H9 (cell line): Measurements from ENCODE around the gene ESRRA. TPM values are rescaled to one million over a fixed set of nuclear protein-coding genes. Genes with fewer than 3 reads are reported as not detected.

Experiments
- DNase-seq: peaks from one replicate; pipeline ENCODE4 v3.0.0-alpha.2; 2017
- H2AFZ ChIP-seq: one replicate; pipeline ENCODE4 v1.6.1; 2013; ENCODE audit warnings: mild to moderate bottlenecking, low read length, control low read depth, moderate library complexity
- H2AK5ac ChIP-seq: 2 replicates; pipeline ENCODE4 v1.6.1; 2013; ENCODE audit warnings: low read length, control low read depth, mixed read lengths; ENCODE audit not compliant: insufficient read length
- H2BK120ac ChIP-seq: one replicate; pipeline ENCODE4 v1.6.1; 2013; ENCODE audit warnings: low read depth, mild to moderate bottlenecking, low read length, control low read depth, inconsistent platforms; ENCODE audit not compliant: poor library complexity, severe bottlenecking
- H2BK12ac ChIP-seq: 2 replicates; pipeline ENCODE4 v1.6.1; 2013; ENCODE audit warnings: low read length, control low read depth, mixed read lengths, low read depth; ENCODE audit not compliant: insufficient read length
- H2BK15ac ChIP-seq: 2 replicates; pipeline ENCODE4 v1.6.1; 2013; ENCODE audit warnings: low read depth, low read length, control low read depth
- H2BK20ac ChIP-seq: one replicate; pipeline ENCODE4 v1.6.1; 2013; ENCODE audit warnings: low read depth, mild to moderate bottlenecking, low read length, control low read depth, inconsistent platforms; ENCODE audit not compliant: poor library complexity, severe bottlenecking
- H2BK5ac ChIP-seq: 2 replicates; pipeline ENCODE4 v1.6.1; 2013; ENCODE audit warnings: low read length, control low read depth, mixed read lengths; ENCODE audit not compliant: insufficient read length
- H3K14ac ChIP-seq: 2 replicates; pipeline ENCODE4 v1.6.1; 2013; ENCODE audit warnings: low read length, control low read depth; ENCODE audit not compliant: insufficient read depth
- H3K18ac ChIP-seq: 2 replicates; pipeline ENCODE4 v1.6.1; 2013; ENCODE audit warnings: low read depth, mild to moderate bottlenecking, mixed read lengths, low read length, control low read depth; ENCODE audit not compliant: insufficient read length
- H3K23ac ChIP-seq: 2 replicates; pipeline ENCODE4 v1.6.1; 2013; ENCODE audit warnings: low read length, control low read depth, mixed read lengths, low read depth; ENCODE audit not compliant: insufficient read length
- H3K23me2 ChIP-seq: 2 replicates; pipeline ENCODE4 v1.6.1; 2013; ENCODE audit warnings: low read depth, mild to moderate bottlenecking, mixed read lengths, low read length, control low read depth; ENCODE audit not compliant: insufficient read length, poor library complexity, severe bottlenecking
- H3K27ac ChIP-seq: 2 replicates; pipeline ENCODE4 v1.5.1; 2013; ENCODE audit warnings: low read length, control low read depth, mixed read lengths, low read depth; ENCODE audit not compliant: insufficient read length
- H3K27me3 ChIP-seq: 2 replicates; pipeline ENCODE4 v1.6.1; 2013; ENCODE audit warnings: low read length, control low read depth, inconsistent platforms; ENCODE audit not compliant: insufficient read depth
- H3K4ac ChIP-seq: 2 replicates; pipeline ENCODE4 v1.6.1; 2013; ENCODE audit warnings: low read depth, mild to moderate bottlenecking, control low read depth, inconsistent platforms, low read length, moderate library complexity
- H3K4me1 ChIP-seq: 2 replicates; pipeline ENCODE4 v1.6.1; 2013; ENCODE audit warnings: low read length, control low read depth, inconsistent platforms; ENCODE audit not compliant: insufficient read depth
- H3K4me2 ChIP-seq: 2 replicates; pipeline ENCODE4 v1.6.1; 2013; ENCODE audit warnings: low read length, control low read depth, mixed read lengths; ENCODE audit not compliant: insufficient read length, insufficient read depth
- H3K56ac ChIP-seq: 2 replicates; pipeline ENCODE4 v1.6.1; 2013; ENCODE audit warnings: low read depth, mild to moderate bottlenecking, mixed read lengths, low read length, control low read depth; ENCODE audit not compliant: insufficient read length
- H3K79me1 ChIP-seq: 2 replicates; pipeline ENCODE4 v1.6.1; 2013; ENCODE audit warnings: low read depth, mild to moderate bottlenecking, moderate library complexity, low read length, control low read depth, inconsistent platforms; ENCODE audit not compliant: insufficient read depth, poor library complexity, severe bottlenecking
- H3K79me2 ChIP-seq: 2 replicates; pipeline ENCODE4 v1.6.1; 2013; ENCODE audit warnings: low read length, control low read depth, inconsistent platforms; ENCODE audit not compliant: insufficient read depth
- H3K9ac ChIP-seq: 2 replicates; pipeline ENCODE4 v1.6.1; 2013; ENCODE audit warnings: low read length, control low read depth, mixed read lengths; ENCODE audit not compliant: insufficient read length; ENCODE audit errors: extremely low read depth
- H3K9me3 ChIP-seq: one replicate; pipeline ENCODE4 v1.6.1; 2013; ENCODE audit warnings: low read depth, low read length, inconsistent platforms; ENCODE audit not compliant: control insufficient read depth
- H3T11ph ChIP-seq: one replicate; pipeline ENCODE4 v1.6.1; 2013; ENCODE audit warnings: mild to moderate bottlenecking, low read length, control low read depth, inconsistent platforms
- H4K20me1 ChIP-seq: one replicate; pipeline ENCODE4 v1.6.1; 2013; ENCODE audit not compliant: control insufficient read depth, insufficient read length, insufficient read depth
- H4K5ac ChIP-seq: 2 replicates; pipeline ENCODE4 v1.6.1; 2013; ENCODE audit warnings: low read depth, mild to moderate bottlenecking, mixed read lengths, low read length, control low read depth; ENCODE audit not compliant: insufficient read length
- H4K8ac ChIP-seq: replicated peaks from 2 replicates; pipeline ENCODE4 v1.6.1; 2013; ENCODE audit warnings: low read length, control low read depth, mixed read lengths, low read depth; ENCODE audit not compliant: insufficient read length
- H4K91ac ChIP-seq: 2 replicates; pipeline ENCODE4 v1.6.1; 2013; ENCODE audit warnings: low read depth, mild to moderate bottlenecking, moderate library complexity, mixed read lengths, low read length, control low read depth; ENCODE audit not compliant: insufficient read length
- H3K27ac Mint-ChIP-seq, 3 experiments: 2 replicates in 2 of 3; 3 replicates in 1 of 3; pipeline ENCODE4 v1.8.0; 2020 to 2021; ENCODE audit warnings: mixed read lengths in 3 of 3, mild to moderate bottlenecking in 1 of 3, moderate library complexity in 1 of 3
- H3K27me3 Mint-ChIP-seq: 2 replicates; pipeline ENCODE4 v1.8.0; 2021; ENCODE audit warnings: low read depth, mild to moderate bottlenecking, moderate library complexity, mixed read lengths
- H3K36me3 Mint-ChIP-seq, 3 experiments: 2 replicates in 2 of 3; 3 replicates in 1 of 3; pipeline ENCODE4 v1.8.0; 2020 to 2021; ENCODE audit warnings: low read depth in 3 of 3, mixed read lengths in 3 of 3; ENCODE audit not compliant: insufficient read depth in 1 of 3
- H3K4me1 Mint-ChIP-seq, 2 experiments: 2 replicates each; pipeline ENCODE4 v1.8.0; 2020; ENCODE audit warnings: mixed read lengths in 2 of 2
- H3K4me3 Mint-ChIP-seq, 2 experiments: 2 replicates in 1 of 2; 3 replicates in 1 of 2; pipeline ENCODE4 v1.8.0; 2020 to 2021; ENCODE audit warnings: mild to moderate bottlenecking in 2 of 2, mixed read lengths in 2 of 2, moderate library complexity in 1 of 2
- H3K9me3 Mint-ChIP-seq, 2 experiments: 2 replicates in 1 of 2; 3 replicates in 1 of 2; pipeline ENCODE4 v1.8.0; 2020; ENCODE audit warnings: mild to moderate bottlenecking in 2 of 2, mixed read lengths in 2 of 2, moderate library complexity in 1 of 2
- WGBS: extraction: QIAGEN DNeasy Blood & Tissue Kit; methylation state at CpG from one replicate; pipeline ENCODE4 v1.1.7; 2013; ENCODE audit warnings: missing lambda C conversion rate, low lambda C conversion rate, mixed read lengths; ENCODE audit not compliant: insufficient read length; ENCODE audit errors: extremely low coverage; 5-methylcytosine and 5-hydroxymethylcytosine counted together
- total RNA-seq: library from RNA; stranded (reverse); gene quantifications from 2 replicates; pipeline ENCODE4 v1.2.1, GENCODE V29; 2021
- TF ChIP-seq, protein P1 (sequence below): fragments of 200-600 bp; sonication (generic); conservative IDR thresholded peaks from 3 replicates; pipeline ENCODE4 v1.8.0; 2021; ENCODE audit warnings: antibody characterized with exemption, mild to moderate bottlenecking

The ESRRA gene
- total RNA-seq, 1 experiment from 2014 or later, result 42.3 TPM

DNA sequence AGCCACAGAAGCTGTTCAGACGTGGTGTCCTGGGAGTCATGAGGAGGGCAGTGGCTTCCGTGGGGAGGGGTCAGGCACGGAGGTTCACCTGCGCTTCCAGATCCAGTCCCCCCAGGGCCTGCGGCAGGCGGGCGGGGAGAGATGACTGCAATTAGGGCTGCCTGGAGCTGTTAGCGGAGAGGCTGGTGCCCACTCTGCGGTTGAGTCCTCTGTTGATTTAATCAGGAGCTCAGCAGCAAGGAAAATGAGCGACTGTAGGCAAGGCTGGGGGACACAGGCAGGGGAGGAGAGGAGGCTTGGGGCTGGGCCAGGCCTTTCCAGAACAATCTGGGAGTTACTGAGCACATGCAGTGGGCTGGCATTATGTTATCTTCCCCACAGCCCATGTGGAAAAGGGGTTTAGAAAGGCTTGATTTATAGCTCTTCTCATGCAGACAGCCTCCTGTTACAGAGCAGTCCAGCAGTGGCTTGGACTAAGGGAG is 40.9 kb upstream of the ESRRA start:
- TF ChIP-seq, protein P1, sequence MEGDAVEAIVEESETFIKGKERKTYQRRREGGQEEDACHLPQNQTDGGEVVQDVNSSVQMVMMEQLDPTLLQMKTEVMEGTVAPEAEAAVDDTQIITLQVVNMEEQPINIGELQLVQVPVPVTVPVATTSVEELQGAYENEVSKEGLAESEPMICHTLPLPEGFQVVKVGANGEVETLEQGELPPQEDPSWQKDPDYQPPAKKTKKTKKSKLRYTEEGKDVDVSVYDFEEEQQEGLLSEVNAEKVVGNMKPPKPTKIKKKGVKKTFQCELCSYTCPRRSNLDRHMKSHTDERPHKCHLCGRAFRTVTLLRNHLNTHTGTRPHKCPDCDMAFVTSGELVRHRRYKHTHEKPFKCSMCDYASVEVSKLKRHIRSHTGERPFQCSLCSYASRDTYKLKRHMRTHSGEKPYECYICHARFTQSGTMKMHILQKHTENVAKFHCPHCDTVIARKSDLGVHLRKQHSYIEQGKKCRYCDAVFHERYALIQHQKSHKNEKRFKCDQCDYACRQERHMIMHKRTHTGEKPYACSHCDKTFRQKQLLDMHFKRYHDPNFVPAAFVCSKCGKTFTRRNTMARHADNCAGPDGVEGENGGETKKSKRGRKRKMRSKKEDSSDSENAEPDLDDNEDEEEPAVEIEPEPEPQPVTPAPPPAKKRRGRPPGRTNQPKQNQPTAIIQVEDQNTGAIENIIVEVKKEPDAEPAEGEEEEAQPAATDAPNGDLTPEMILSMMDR, result no peak
- Mint-ChIP-seq H3K9me3 (no peaks in the 10 kb centered on the region), H3K27me3 (no peaks in the 10 kb centered on the region), H3K4me3 (no peak overlapping the region; a peak in 1 of 5 replicates), H3K4me1 (peaks cover 11 to 21% of the 10 kb centered on the region in 2 experiments), H3K36me3 (peaks cover 36 to 80% (median 58%) of the 10 kb centered on the region in 3 experiments), H3K27ac (peak overlapping the region in 2 of 3 experiments; percentile 44 to 49; a peak in 3 of 7 replicates)
- Histone ChIP-seq H2BK120ac (no peak overlapping the region), H3T11ph (no peak overlapping the region), H2AK5ac (no peak overlapping the region), H4K20me1 (no peaks in the 10 kb centered on the region), H3K9me3 (no peaks in the 10 kb centered on the region), H3K4me1 (no peaks in the 10 kb centered on the region), H3K18ac (no peak overlapping the region), H3K9ac (no peak overlapping the region), H3K4me2 (no peak overlapping the region), H4K91ac (no peak overlapping the region), H2BK15ac (no peak overlapping the region), H2BK20ac (no peak overlapping the region), H3K14ac (no peak overlapping the region), H4K5ac (no peak overlapping the region), H3K79me1 (no peaks in the 10 kb centered on the region), H3K23me2 (peaks cover 4% of the 10 kb centered on the region), H3K56ac (no peak overlapping the region), H3K27me3 (no peaks in the 10 kb centered on the region), H3K79me2 (no peaks in the 10 kb centered on the region), H4K8ac (no peak overlapping the region), H2BK5ac (no peak overlapping the region), H3K4ac (no peak overlapping the region), H2BK12ac (no peak overlapping the region), H3K23ac (no peak overlapping the region), H3K27ac (no peak overlapping the region), H2AFZ (no peak overlapping the region)
- WGBS, result no CpG with 5 or more reads among the region's 10 CpGs
- no peak for DNase-seq
